ENCODE data around the gene MRPL12. TPM values are rescaled to one million over a fixed set of nuclear protein-coding genes. Genes with fewer than 3 reads are reported as not detected.
A peak's percentile ranks its signal among the peaks of the same experiment; 100 is the strongest.

Gene MRPL12
- total and polyA plus RNA-seq, 9 donors, result 10.2 to 65.8 (median 57.5) TPM

DNA sequence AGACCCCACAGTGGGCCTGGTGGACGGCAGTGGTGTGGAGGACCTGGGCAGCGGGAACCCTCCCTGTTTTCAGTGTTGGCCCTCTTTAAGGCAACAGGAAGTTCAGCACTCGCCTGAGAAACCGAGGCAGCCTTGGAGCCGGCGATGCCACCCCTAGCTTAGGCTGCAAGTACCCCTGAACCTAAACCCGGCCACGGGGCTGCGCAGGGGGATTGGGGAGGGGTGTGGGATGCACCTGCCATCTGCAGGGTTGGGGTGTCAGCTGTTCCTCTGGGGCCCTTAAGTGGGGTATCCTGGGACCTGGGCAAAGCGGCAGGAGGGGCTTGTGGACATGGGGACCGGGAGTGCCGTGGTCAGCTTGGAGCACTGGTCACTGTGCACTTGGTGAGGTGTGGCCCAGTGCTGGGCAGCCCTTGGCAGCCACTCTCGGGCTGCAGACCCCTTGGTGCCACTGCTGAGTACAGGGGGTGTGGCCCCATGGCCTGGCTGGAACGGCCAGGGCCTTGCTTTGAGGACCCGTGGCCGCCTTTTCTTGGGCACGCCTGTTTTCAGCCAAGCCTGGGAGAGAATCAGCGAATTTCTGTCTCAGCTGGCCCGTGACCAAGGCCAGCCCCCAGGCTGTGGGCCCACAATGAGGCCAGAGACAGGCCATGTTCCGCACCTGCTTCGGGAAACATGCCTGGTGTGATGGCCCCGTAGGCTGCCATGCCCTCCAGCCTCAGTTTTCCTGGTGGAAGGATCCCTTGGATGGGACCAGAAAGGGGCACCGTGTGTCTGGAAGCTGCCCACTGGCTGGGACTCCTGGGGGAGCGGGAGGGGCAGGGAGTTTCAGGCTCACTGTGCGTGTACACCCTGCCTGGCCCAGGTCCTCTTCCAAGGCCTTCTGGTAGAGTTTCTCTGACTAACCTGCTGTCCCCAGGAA lies 4.8 kb downstream of the MRPL12 start:
- Histone ChIP-seq H3K9me3 (replicated peaks; ENCODE audit: control insufficient read depth, low read depth, low read length) (no peaks in the 10 kb centered on the region), H3K36me3 (ENCODE audit: control insufficient read depth, insufficient read depth, low read length) (peaks cover 41% of the 10 kb centered on the region), H3K27ac (ENCODE audit: low read length) (no peak overlapping the region), H3K27me3 (ENCODE audit: control insufficient read depth, insufficient read depth, low read length) (peaks cover 18% of the 10 kb centered on the region), H3K4me3 (ENCODE audit: low read length) (no peak overlapping the region), H3K4me1 (ENCODE audit: control insufficient read depth, insufficient read depth, low read length) (peaks cover 33% of the 10 kb centered on the region)
- DNase-seq, result no peak
- 73% methylated on average over 24 of the region's 25 CpGs for WGBS (ENCODE audit: insufficient coverage)

DNA sequence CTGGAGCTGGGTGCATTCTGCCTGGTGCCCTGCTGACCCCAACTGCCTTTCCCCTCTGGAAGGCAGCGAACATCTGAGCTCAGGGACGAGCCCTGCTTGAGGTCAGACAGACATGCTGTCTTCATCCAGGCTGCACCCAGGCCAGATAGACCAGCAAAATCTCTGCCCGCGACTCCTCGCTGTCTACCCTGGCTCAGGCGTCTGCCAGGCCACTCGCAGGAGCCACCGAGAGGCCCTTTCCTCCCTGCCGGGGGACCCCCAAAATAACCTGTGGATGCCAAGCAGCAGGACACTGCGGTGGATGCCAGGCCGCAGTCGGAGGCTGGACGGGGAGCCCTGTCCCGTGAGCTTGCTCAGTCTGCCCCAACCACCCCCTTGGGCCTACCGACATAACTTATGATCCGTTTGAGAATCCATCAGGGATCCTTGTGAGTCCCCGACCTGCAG lies 5.6 kb downstream of the MRPL12 start:
- Histone ChIP-seq H3K9me3 (replicated peaks; ENCODE audit: control insufficient read depth, low read depth, low read length) (no peaks in the 10 kb centered on the region), H3K4me1 (ENCODE audit: control insufficient read depth, insufficient read depth, low read length) (peaks cover 41% of the 10 kb centered on the region), H3K4me3 (ENCODE audit: low read length) (no peak overlapping the region), H3K36me3 (ENCODE audit: control insufficient read depth, insufficient read depth, low read length) (peaks cover 41% of the 10 kb centered on the region), H3K27me3 (ENCODE audit: control insufficient read depth, insufficient read depth, low read length) (peaks cover 18% of the 10 kb centered on the region), H3K27ac (ENCODE audit: low read length) (no peak overlapping the region)
- DNase-seq, result no peak
- WGBS (ENCODE audit: insufficient coverage), result 82% methylated on average over 17 of the region's 17 CpGs

DNA sequence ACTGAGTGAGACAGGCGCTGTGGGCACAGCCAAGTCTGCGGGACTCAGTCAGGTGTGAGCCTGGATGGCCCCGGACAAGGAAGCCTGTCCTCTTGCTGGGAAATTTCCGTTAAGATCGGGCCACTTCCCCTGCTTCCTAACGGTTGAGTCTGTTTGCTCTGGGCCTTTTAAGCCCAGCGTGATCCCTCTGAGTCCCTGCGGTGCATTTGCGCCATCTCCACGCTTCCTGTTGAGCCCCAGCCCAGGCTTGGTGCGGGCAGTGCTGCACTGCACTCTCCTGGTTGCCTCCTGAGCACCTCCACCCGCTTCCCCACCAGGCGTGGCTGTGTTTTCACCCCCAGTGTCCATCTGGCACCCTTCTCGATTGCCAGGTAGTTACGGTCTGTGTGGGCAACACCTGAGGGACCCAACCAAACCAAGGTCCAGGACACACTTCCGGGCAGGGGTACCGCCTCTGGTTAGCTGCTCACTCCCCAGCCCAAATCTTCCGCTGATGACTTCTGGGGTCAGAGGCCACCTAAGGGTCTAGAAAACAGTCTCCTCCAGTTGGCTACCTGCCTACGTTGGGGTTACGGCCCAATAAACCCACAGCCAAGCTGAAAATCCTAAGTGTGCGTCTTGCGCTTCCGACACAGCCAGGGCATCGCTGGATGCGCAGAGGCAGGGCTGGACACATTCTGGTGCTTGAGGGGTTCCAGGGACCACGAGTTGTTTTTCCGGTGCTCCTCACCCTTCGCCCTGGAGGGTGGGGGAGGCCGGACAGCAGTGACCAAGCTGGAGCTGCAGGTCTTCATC lies 7.5 kb downstream of the MRPL12 start:
- Histone ChIP-seq H3K4me3 (ENCODE audit: low read length) (no peak overlapping the region), H3K27ac (ENCODE audit: low read length) (no peak overlapping the region)
- WGBS (ENCODE audit: insufficient coverage), result 4% methylated on average over 29 of the region's 29 CpGs

DNA sequence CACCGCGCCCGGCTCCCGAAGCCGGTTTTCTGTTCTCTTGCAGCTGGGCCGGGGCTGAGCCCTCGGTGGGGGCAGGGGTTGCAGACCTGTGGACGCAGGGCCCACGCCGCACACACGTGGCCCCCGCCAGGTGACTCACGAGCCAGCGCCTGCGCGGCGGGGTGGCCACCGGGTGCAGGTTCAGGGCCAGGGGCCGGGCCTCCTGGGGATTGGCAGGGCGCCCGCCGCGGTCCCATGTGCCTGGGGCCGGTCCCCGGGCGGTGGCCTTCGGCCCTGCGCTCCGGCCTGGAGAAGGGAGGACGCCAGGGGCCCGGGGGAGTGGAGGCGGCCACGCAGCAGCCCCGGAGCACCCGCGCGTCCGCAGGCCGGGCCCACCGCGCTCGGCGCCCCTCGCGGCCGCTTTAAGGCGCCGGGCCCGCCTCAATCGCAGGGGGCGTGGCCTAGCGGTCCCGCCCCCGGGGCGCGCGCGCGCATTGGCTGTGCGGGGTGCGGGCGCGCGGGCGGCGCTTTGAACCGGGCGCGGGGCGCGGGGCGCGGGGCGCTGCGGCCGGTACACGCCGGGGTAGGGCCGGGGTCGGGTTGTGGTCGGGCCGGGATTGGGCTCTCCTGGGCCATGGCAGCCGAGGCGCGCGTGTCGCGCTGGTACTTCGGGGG lies 8.8 kb downstream of the MRPL12 start, which contains the start of gene SLC25A10:
TSS of gene SLC25A10 (plus strand) at position 471 of the 654 bp plus-strand sequence. CDS start at position 614, 143 bp downstream.
- Histone ChIP-seq H3K4me1 (ENCODE audit: control insufficient read depth, insufficient read depth, low read length) (peaks cover 38% of the 10 kb centered on the region), H3K36me3 (ENCODE audit: control insufficient read depth, insufficient read depth, low read length) (peaks cover 18% of the 10 kb centered on the region), H3K27ac (ENCODE audit: low read length) (no peak within 1 kb of the TSS), H3K27me3 (ENCODE audit: control insufficient read depth, insufficient read depth, low read length) (peaks cover 18% of the 10 kb centered on the region), H3K9me3 (replicated peaks; ENCODE audit: control insufficient read depth, low read depth, low read length) (no peaks in the 10 kb centered on the region), H3K4me3 (ENCODE audit: low read length) (peak within 1 kb of the TSS; percentile 46)
- DNase-seq, result peak; percentile 89
- WGBS (ENCODE audit: insufficient coverage), result under 1% methylated on average over 89 of the region's 89 CpGs

More for the DNA sequence above, 7.5 kb downstream of the MRPL12 start:
- no peak for DNase-seq
- H3K36me3 ChIP-seq (ENCODE audit: control insufficient read depth, insufficient read depth, low read length), result peaks cover 30% of the 10 kb centered on the region
- peaks cover 18% of the 10 kb centered on the region for H3K27me3 ChIP-seq (ENCODE audit: control insufficient read depth, insufficient read depth, low read length)
- H3K4me1 ChIP-seq (ENCODE audit: control insufficient read depth, insufficient read depth, low read length), result peaks cover 38% of the 10 kb centered on the region
- H3K9me3 ChIP-seq (replicated peaks; ENCODE audit: control insufficient read depth, low read depth, low read length), result no peaks in the 10 kb centered on the region

DNA sequence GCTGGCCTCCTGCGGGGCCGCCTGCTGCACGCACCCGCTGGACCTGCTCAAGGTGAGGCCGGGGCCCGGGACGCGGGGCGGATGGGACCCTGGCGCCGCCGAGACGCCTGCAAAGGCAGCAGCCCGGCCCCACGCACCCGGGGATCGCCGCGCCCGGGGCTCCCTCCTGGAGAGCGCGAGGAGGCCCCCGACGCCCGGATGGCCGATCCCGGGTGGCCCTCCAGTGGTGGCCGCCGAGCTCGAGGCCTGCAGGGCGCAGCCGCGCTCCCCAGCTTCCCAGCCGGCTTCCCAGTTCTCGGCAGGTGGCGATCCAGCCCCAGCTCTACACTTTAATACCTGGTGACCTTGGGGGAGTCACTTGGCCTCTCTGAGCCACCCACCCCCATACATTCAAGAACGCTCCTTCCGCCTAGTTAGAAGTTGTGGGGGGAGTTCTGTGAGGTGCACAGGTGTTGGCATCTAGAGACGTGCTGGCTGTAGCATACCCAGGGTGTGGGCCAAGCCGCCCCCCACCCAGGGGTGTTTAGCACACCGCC lies 9.4 kb downstream of the MRPL12 start:
- DNase-seq, result no peak
- H3K4me1 ChIP-seq (ENCODE audit: control insufficient read depth, insufficient read depth, low read length), result peaks cover 38% of the 10 kb centered on the region
- 3% methylated on average over 30 of the region's 41 CpGs for WGBS (ENCODE audit: insufficient coverage)
- H3K36me3 ChIP-seq (ENCODE audit: control insufficient read depth, insufficient read depth, low read length), result peaks cover 12% of the 10 kb centered on the region
- H3K4me3 ChIP-seq (ENCODE audit: low read length), result peak overlapping the region; percentile 46
- peaks cover 18% of the 10 kb centered on the region for H3K27me3 ChIP-seq (ENCODE audit: control insufficient read depth, insufficient read depth, low read length)
- H3K9me3 ChIP-seq (replicated peaks; ENCODE audit: control insufficient read depth, low read depth, low read length), result no peaks in the 10 kb centered on the region
- no peak overlapping the region for H3K27ac ChIP-seq (ENCODE audit: low read length)

DNA sequence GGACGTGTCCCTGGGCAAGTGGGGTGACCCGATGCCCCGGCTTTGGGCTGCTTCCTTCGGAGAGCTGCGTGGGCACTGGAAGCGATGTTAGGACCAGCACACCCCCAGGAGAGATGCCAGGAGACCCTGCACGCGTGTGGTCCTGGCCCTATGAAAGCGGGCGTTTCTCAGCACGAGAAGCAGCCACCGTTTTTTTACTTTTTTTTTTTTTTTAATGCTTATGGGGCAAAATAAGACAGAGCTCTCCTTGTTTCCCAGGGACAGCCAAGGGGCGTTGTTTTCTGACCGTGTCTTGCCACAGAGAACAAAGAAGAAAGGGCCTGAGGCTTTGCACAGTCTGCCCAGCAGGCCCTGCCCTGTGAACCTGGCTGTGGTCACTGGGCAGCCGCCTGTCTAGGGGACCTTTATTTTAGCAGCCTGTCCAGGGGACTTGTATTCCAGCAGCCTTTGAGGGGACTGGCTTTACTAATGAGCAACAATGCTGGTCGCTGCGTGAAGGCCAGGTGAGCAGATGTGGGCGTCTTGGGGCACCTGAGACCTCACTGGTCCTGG lies 9.9 kb downstream of the MRPL12 start:
- Histone ChIP-seq H3K27me3 (ENCODE audit: control insufficient read depth, insufficient read depth, low read length) (peaks cover 18% of the 10 kb centered on the region), H3K4me1 (ENCODE audit: control insufficient read depth, insufficient read depth, low read length) (peaks cover 33% of the 10 kb centered on the region), H3K27ac (ENCODE audit: low read length) (no peak overlapping the region), H3K9me3 (replicated peaks; ENCODE audit: control insufficient read depth, low read depth, low read length) (no peaks in the 10 kb centered on the region), H3K36me3 (ENCODE audit: control insufficient read depth, insufficient read depth, low read length) (peaks cover 9% of the 10 kb centered on the region), H3K4me3 (ENCODE audit: low read length) (peak overlapping the region; percentile 46)
- WGBS (ENCODE audit: insufficient coverage), result 31% methylated on average over 18 of the region's 18 CpGs
- DNase-seq, result no peak

DNA sequence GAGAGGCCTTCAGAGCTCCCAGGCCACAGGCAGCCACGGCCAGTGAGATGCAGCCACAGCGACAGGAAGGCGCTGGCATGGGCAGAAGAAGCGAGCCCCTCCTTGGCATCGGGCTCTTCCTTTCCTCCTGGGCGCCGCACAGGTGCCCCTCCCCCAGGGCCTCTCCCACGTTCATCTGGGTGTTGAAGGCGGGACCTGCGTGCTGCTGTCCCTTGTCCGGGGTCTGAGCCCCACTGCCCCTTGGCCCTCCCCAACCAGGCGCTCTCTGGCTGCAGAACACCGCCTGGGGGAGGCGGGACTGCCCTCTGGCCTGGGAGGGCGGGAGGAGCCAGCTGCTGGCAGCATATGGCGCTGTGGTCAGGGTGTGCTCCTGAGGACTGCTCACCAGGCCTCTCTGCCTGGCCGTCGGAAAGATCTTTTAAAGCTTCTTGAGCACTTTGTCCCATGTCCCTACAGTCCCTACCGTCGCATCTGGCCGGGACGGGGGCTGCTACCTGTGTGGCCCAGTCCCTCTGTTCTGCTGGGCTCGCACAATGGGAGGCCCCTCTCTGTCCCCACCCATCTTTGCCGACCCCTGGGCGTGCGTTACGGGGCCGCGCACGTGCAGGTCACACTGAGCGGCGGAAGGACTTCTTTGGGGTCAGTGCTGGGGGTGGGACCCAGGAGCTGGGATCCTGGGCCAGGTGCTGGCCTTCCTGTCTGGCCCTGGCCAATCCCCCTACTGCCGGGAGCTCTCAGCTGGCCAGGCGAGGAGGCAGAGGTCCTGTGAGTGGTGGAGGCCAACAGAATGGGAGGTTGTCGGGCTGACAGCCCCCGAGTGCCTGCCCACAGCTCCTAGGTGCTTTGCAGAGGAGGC lies 10.6 kb downstream of the MRPL12 start:
- Histone ChIP-seq H3K4me3 (ENCODE audit: low read length) (no peak overlapping the region), H3K36me3 (ENCODE audit: control insufficient read depth, insufficient read depth, low read length) (peaks cover 2% of the 10 kb centered on the region), H3K9me3 (replicated peaks; ENCODE audit: control insufficient read depth, low read depth, low read length) (no peaks in the 10 kb centered on the region), H3K27ac (ENCODE audit: low read length) (no peak overlapping the region), H3K4me1 (ENCODE audit: control insufficient read depth, insufficient read depth, low read length) (peaks cover 33% of the 10 kb centered on the region), H3K27me3 (ENCODE audit: control insufficient read depth, insufficient read depth, low read length) (peaks cover 18% of the 10 kb centered on the region)
- WGBS (ENCODE audit: insufficient coverage), result 43% methylated on average over 22 of the region's 36 CpGs
- DNase-seq, result no peak

DNA sequence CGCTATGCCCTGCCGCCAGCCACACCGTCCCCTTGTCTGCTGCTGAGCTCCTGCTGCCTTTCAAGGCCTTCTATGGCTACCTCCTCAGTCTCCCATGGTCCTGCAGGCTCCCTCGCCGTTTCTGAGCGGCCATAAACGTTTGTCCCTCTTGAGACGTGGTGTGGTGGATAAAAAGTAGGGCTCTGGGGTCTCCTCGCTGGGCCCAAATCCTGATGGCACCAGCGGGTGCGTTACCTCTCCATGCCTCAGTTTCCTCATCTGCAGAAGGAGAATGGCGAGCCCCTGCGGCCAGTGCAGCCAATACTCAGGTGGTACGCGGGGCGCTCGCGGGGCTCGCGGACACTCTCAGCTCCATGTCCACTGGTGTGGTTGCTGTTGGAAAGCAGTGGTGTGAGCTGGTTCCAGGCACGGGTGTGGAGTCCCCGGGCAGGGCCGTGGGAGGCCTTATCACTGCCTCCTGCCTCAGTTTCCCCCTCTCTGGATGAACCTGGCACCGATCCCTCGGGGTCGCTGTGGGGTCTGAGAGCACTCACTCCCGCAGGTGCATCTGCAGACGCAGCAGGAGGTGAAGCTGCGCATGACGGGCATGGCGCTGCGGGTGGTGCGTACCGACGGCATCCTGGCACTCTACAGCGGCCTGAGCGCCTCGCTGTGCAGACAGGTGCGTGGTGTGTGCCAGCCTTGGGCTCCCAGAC lies 11.4 kb downstream of the MRPL12 start:
- no peak overlapping the region for H3K4me3 ChIP-seq (ENCODE audit: low read length)
- H3K9me3 ChIP-seq (replicated peaks; ENCODE audit: control insufficient read depth, low read depth, low read length), result no peaks in the 10 kb centered on the region
- DNase-seq, result no peak
- H3K27ac ChIP-seq (ENCODE audit: low read length), result no peak overlapping the region
- peaks cover 2% of the 10 kb centered on the region for H3K36me3 ChIP-seq (ENCODE audit: control insufficient read depth, insufficient read depth, low read length)
- H3K27me3 ChIP-seq (ENCODE audit: control insufficient read depth, insufficient read depth, low read length), result peaks cover 18% of the 10 kb centered on the region
- WGBS (ENCODE audit: insufficient coverage), result 92% methylated on average over 22 of the region's 39 CpGs
- H3K4me1 ChIP-seq (ENCODE audit: control insufficient read depth, insufficient read depth, low read length), result peaks cover 33% of the 10 kb centered on the region

Measured in muscle of leg (tissue), 11 donors.